RPMI7951 (cell line): Measurements from ENCODE around the gene ERI2. TPM values are rescaled to one million over a fixed set of nuclear protein-coding genes. Genes with fewer than 3 reads are reported as not detected.
"Not testable (repeated sequence)": the region's sequence is repeated elsewhere in the genome, so short reads cannot be mapped to it uniquely, and the experiment has no call there.

Experiments used
- DNase-seq: peaks from one replicate; pipeline ENCODE4 v3.0.0-alpha.2; 2012; ENCODE audit warnings: low read depth
- total RNA-seq: library from RNA; depleted of rRNA; stranded (reverse); fragments of >200 nt; shearing (Covaris generic); gene quantifications from 2 replicates; pipeline ENCODE4 v1.2.3, GENCODE V29; 2014; rRNA removed

ERI2 gene
- total RNA-seq, 1 experiment from 2014 or later, result 29.3 TPM

GRCh38 chr16:20765732-20766131 lies 40.5 kb downstream of the ERI2 start:
- no peak for DNase-seq

GRCh38 chr16:20764448-20764847 lies 41.8 kb downstream of the ERI2 start:
- DNase-seq, result not testable (repeated sequence)

- DNase-seq, result peak; percentile 78
Measured at GRCh38 chr16:20763461-20764232, 42.6 kb downstream of the ERI2 start, which contains the start of gene ACSM3. Gene ACSM3 (plus strand): TSS chr16:20764014. CDS start chr16:20770035, 6,021 bp downstream.

- DNase-seq, result no peak
Measured at GRCh38 chr16:20762404-20763123, 43.7 kb downstream of the ERI2 start.

- DNase-seq, result no peak
Measured at GRCh38 chr16:20761175-20761574, 45.1 kb downstream of the ERI2 start.

GRCh38 chr16:20760346-20760745 lies 45.9 kb downstream of the ERI2 start:
- no peak for DNase-seq

GRCh38 chr16:20755799-20756198 lies 50.5 kb downstream of the ERI2 start:
- not testable (repeated sequence) for DNase-seq

GRCh38 chr16:20755238-20755637 lies 51.0 kb downstream of the ERI2 start:
- DNase-seq, result no peak

GRCh38 chr16:20753727-20754126 lies 52.5 kb downstream of the ERI2 start:
- no peak for DNase-seq

GRCh38 chr16:20750558-20750957 lies 55.7 kb downstream of the ERI2 start:
- DNase-seq, result no peak

GRCh38 chr16:20749474-20749873 lies 56.8 kb downstream of the ERI2 start:
- no peak for DNase-seq

- DNase-seq, result no peak
Measured at GRCh38 chr16:20747030-20747816, 59.0 kb downstream of the ERI2 start.

- DNase-seq, result no peak
Measured at GRCh38 chr16:20746461-20746860, 59.8 kb downstream of the ERI2 start.

Other genes starting within 250 kb of the ERI2 start
- gene ACSM2B, start 230.1 kb downstream of the ERI2 start, total RNA-seq, result not detected in 2 replicates
- gene ACSM1, start 108.8 kb downstream of the ERI2 start, total RNA-seq, result not detected in 2 replicates
- gene THUMPD1, start 64.7 kb downstream of the ERI2 start, total RNA-seq, result 42.0 and 49.1 TPM in 2 replicates
- 0.78 and 1.3 TPM in 2 replicates for gene ACSM3, start 42.5 kb downstream of the ERI2 start, total RNA-seq
- gene REXO5, start 55 bp upstream of the ERI2 start, total RNA-seq, result 8.6 and 12.5 TPM in 2 replicates
- gene DCUN1D3, start 93.9 kb upstream of the ERI2 start, total RNA-seq, result 5.3 and 5.7 TPM in 2 replicates
- gene LYRM1, start 94.3 kb upstream of the ERI2 start, total RNA-seq, result 38.4 and 43.7 TPM in 2 replicates